Naive B cell (primary cell): ENCODE results near the gene ZBTB49. TPM values are rescaled to one million over a fixed set of nuclear protein-coding genes. Genes with fewer than 3 reads are reported as not detected.

Experiments
- ATAC-seq, 2 donors: fragments of 150-1000 bp; cut with Tn5 transposase; 2 replicates each; pipeline ENCODE4 v1.10.0; 2021; ENCODE audit warnings: low read depth in 2 of 2, mild to moderate bottlenecking in 2 of 2, moderate library complexity in 2 of 2
- DNase-seq: peaks from one replicate; pipeline ENCODE4 v3.0.0; 2022
- H3K27ac Mint-ChIP-seq, 6 donors: one replicate each; pipeline ENCODE4 v1.8.0; 2020 to 2022; ENCODE audit warnings: mild to moderate bottlenecking in 6 of 6, mixed read lengths in 6 of 6, moderate library complexity in 5 of 6, inconsistent platforms in 2 of 6
- H3K27me3 Mint-ChIP-seq, 3 donors: one replicate each; pipeline ENCODE4 v1.8.0; 2021 to 2022; ENCODE audit warnings: mixed read lengths in 3 of 3, mild to moderate bottlenecking in 1 of 3
- H3K36me3 Mint-ChIP-seq, 2 donors: one replicate each; pipeline ENCODE4 v1.8.0; 2020 to 2022; ENCODE audit warnings: mixed read lengths in 2 of 2, inconsistent platforms in 1 of 2, mild to moderate bottlenecking in 1 of 2
- H3K4me1 Mint-ChIP-seq, 3 donors: one replicate each; pipeline ENCODE4 v1.8.0; 2020 to 2022; ENCODE audit warnings: mixed read lengths in 3 of 3, inconsistent platforms in 1 of 3, mild to moderate bottlenecking in 1 of 3, moderate library complexity in 1 of 3
- H3K4me3 Mint-ChIP-seq, 8 donors: one replicate each; pipeline ENCODE4 v1.8.0; 2020 to 2022; ENCODE audit warnings: mild to moderate bottlenecking in 8 of 8, mixed read lengths in 8 of 8, moderate library complexity in 8 of 8, inconsistent platforms in 2 of 8
- H3K9me3 Mint-ChIP-seq, 7 donors: one replicate each; pipeline ENCODE4 v1.8.0; 2020 to 2022; ENCODE audit warnings: mixed read lengths in 7 of 7, mild to moderate bottlenecking in 5 of 7, inconsistent platforms in 2 of 7, moderate library complexity in 1 of 7
- polyA plus RNA-seq, 6 donors: library from polyadenylated mRNA; unstranded; fragments of 300-500 nt; fragmentation: Illumina TruSeq; gene quantifications; one replicate each; pipeline ENCODE4 v1.2.3, GENCODE V29; 2021; ENCODE audit warnings: low read depth in 6 of 6

ZBTB49 gene
- polyA plus RNA-seq, 6 donors from 2014 or later = 3.3 to 10.6 (median 4.8) TPM

- ATAC-seq = peak; percentile 74 to 85
Measured at GRCh38 chr4:4260185-4260751, 29.8 kb upstream of the ZBTB49 start.

GRCh38 chr4:4267981-4268380 is 22.1 kb upstream of the ZBTB49 start:
- no peak for ATAC-seq
- no peak for DNase-seq
- no peaks in the 10 kb centered on the region for H3K4me1 Mint-ChIP-seq
- no peaks in the 10 kb centered on the region for H3K9me3 Mint-ChIP-seq
- H3K4me3 Mint-ChIP-seq = no peak overlapping the region
- no peak overlapping the region for H3K27ac Mint-ChIP-seq
- no peaks in the 10 kb centered on the region for H3K27me3 Mint-ChIP-seq
- H3K36me3 Mint-ChIP-seq = peaks cover 9 to 19% of the 10 kb centered on the region in 2 donors

More at GRCh38 chr4:4260185-4260751, 29.8 kb upstream of the ZBTB49 start:
- Mint-ChIP-seq H3K4me1 (no peaks in the 10 kb centered on the region), H3K4me3 (no peak overlapping the region), H3K27ac (no peak overlapping the region), H3K27me3 (peaks cover 0 to 10% (median 3%) of the 10 kb centered on the region in 3 donors), H3K36me3 (no peaks in the 10 kb centered on the region), H3K9me3 (peaks cover 0 to 3% (median 0%) of the 10 kb centered on the region in 7 donors)
- peak; percentile 18 for DNase-seq

GRCh38 chr4:4268776-4269175 is 21.3 kb upstream of the ZBTB49 start:
- Mint-ChIP-seq H3K36me3 (peaks cover 9 to 19% of the 10 kb centered on the region in 2 donors), H3K9me3 (no peaks in the 10 kb centered on the region), H3K4me1 (no peaks in the 10 kb centered on the region), H3K27me3 (no peaks in the 10 kb centered on the region), H3K27ac (no peak overlapping the region), H3K4me3 (no peak overlapping the region)
- no peak for DNase-seq
- ATAC-seq = no peak

GRCh38 chr4:4269331-4269731 is 20.7 kb upstream of the ZBTB49 start:
- H3K4me1 Mint-ChIP-seq = no peaks in the 10 kb centered on the region
- H3K27ac Mint-ChIP-seq = peak overlapping the region in 1 of 6 donors; percentile 78
- H3K27me3 Mint-ChIP-seq = no peaks in the 10 kb centered on the region
- H3K36me3 Mint-ChIP-seq = peaks cover 14 to 21% of the 10 kb centered on the region in 2 donors
- no peak overlapping the region for H3K4me3 Mint-ChIP-seq
- DNase-seq = no peak
- no peaks in the 10 kb centered on the region for H3K9me3 Mint-ChIP-seq
- no peak for ATAC-seq

GRCh38 chr4:4269856-4270255 is 20.2 kb upstream of the ZBTB49 start:
- Mint-ChIP-seq H3K36me3 (peaks cover 20 to 27% of the 10 kb centered on the region in 2 donors), H3K27me3 (no peaks in the 10 kb centered on the region), H3K9me3 (no peaks in the 10 kb centered on the region), H3K4me3 (no peak overlapping the region), H3K27ac (no peak overlapping the region), H3K4me1 (no peaks in the 10 kb centered on the region)
- no peak for DNase-seq
- ATAC-seq = no peak

GRCh38 chr4:4270529-4270928 is 19.5 kb upstream of the ZBTB49 start:
- H3K36me3 Mint-ChIP-seq = peaks cover 20 to 29% of the 10 kb centered on the region in 2 donors
- ATAC-seq = no peak
- no peak overlapping the region for H3K4me3 Mint-ChIP-seq
- no peaks in the 10 kb centered on the region for H3K27me3 Mint-ChIP-seq
- DNase-seq = no peak
- no peaks in the 10 kb centered on the region for H3K4me1 Mint-ChIP-seq
- H3K27ac Mint-ChIP-seq = no peak overlapping the region
- H3K9me3 Mint-ChIP-seq = no peaks in the 10 kb centered on the region

GRCh38 chr4:4271912-4272311 is 18.1 kb upstream of the ZBTB49 start:
- Mint-ChIP-seq H3K27ac (no peak overlapping the region), H3K27me3 (no peaks in the 10 kb centered on the region), H3K9me3 (no peaks in the 10 kb centered on the region), H3K4me1 (no peaks in the 10 kb centered on the region), H3K36me3 (peaks cover 20 to 29% of the 10 kb centered on the region in 2 donors), H3K4me3 (no peak overlapping the region)
- DNase-seq = no peak
- ATAC-seq = no peak

GRCh38 chr4:4274226-4274625 is 15.8 kb upstream of the ZBTB49 start:
- peak overlapping the region in 1 of 8 donors; percentile 41 for H3K4me3 Mint-ChIP-seq
- ATAC-seq (no peak), DNase-seq (no peak)
- H3K36me3 Mint-ChIP-seq = peaks cover 22 to 35% of the 10 kb centered on the region in 2 donors
- H3K9me3 Mint-ChIP-seq = no peaks in the 10 kb centered on the region
- H3K27me3 Mint-ChIP-seq = no peaks in the 10 kb centered on the region
- H3K27ac Mint-ChIP-seq = peak overlapping the region in 2 of 6 donors; percentile 76 to 79
- no peaks in the 10 kb centered on the region for H3K4me1 Mint-ChIP-seq

- no peaks in the 10 kb centered on the region for H3K27me3 Mint-ChIP-seq
- H3K36me3 Mint-ChIP-seq = peaks cover 29 to 37% of the 10 kb centered on the region in 2 donors
- no peak overlapping the region for H3K27ac Mint-ChIP-seq
- ATAC-seq (no peak), DNase-seq (no peak)
- H3K4me1 Mint-ChIP-seq = no peaks in the 10 kb centered on the region
- H3K9me3 Mint-ChIP-seq = no peaks in the 10 kb centered on the region
- no peak overlapping the region for H3K4me3 Mint-ChIP-seq
Measured at GRCh38 chr4:4277531-4277930, 12.5 kb upstream of the ZBTB49 start.

- DNase-seq (no peak), ATAC-seq (no peak)
- Mint-ChIP-seq H3K27ac (no peak overlapping the region), H3K4me3 (no peak overlapping the region), H3K9me3 (no peaks in the 10 kb centered on the region), H3K27me3 (no peaks in the 10 kb centered on the region), H3K36me3 (peaks cover 40 to 42% of the 10 kb centered on the region in 2 donors), H3K4me1 (peaks cover 0 to 7% (median 7%) of the 10 kb centered on the region in 3 donors)
Measured at GRCh38 chr4:4281787-4282186, 8.3 kb upstream of the ZBTB49 start.

- no peak for ATAC-seq
- Mint-ChIP-seq H3K36me3 (peaks cover 26 to 38% of the 10 kb centered on the region in 2 donors), H3K27ac (no peak overlapping the region), H3K27me3 (no peaks in the 10 kb centered on the region), H3K4me1 (peaks cover 26 to 37% (median 26%) of the 10 kb centered on the region in 3 donors), H3K9me3 (no peaks in the 10 kb centered on the region), H3K4me3 (peak overlapping the region in 1 of 8 donors; percentile 68)
- DNase-seq = no peak
Measured at GRCh38 chr4:4284827-4285618, 5.0 kb upstream of the ZBTB49 start.

GRCh38 chr4:4288098-4288497 is 2.0 kb upstream of the ZBTB49 start:
- peaks cover 10 to 17% of the 10 kb centered on the region in 2 donors for H3K36me3 Mint-ChIP-seq
- no peaks in the 10 kb centered on the region for H3K27me3 Mint-ChIP-seq
- peaks cover 38 to 51% (median 43%) of the 10 kb centered on the region in 3 donors for H3K4me1 Mint-ChIP-seq
- peak overlapping the region in 2 of 6 donors; percentile 47 to 48 for H3K27ac Mint-ChIP-seq
- no peak for ATAC-seq
- no peak for DNase-seq
- peak overlapping the region in 6 of 8 donors; percentile 3 to 99 (median 46) for H3K4me3 Mint-ChIP-seq
- H3K9me3 Mint-ChIP-seq = peaks cover 0 to 2% (median 0%) of the 10 kb centered on the region in 7 donors

- Mint-ChIP-seq H3K27me3 (no peaks in the 10 kb centered on the region), H3K4me1 (peaks cover 38 to 55% (median 47%) of the 10 kb centered on the region in 3 donors), H3K36me3 (peaks cover 10 to 13% of the 10 kb centered on the region in 2 donors), H3K9me3 (peaks cover 0 to 2% (median 0%) of the 10 kb centered on the region in 7 donors), H3K4me3 (peak overlapping the region; percentile 96 to 99 (median 98)), H3K27ac (peak overlapping the region in 3 of 6 donors; percentile 24 to 90 (median 80))
- DNase-seq (no peak), ATAC-seq (no peak)
Measured at GRCh38 chr4:4289055-4289454, 996 bp upstream of the ZBTB49 start.

GRCh38 chr4:4289597-4289940 is 482 bp upstream of the ZBTB49 start:
- Mint-ChIP-seq H3K27ac (peak overlapping the region; percentile 90 to 97 (median 96)), H3K36me3 (peaks cover 10 to 11% of the 10 kb centered on the region in 2 donors), H3K4me1 (peaks cover 39 to 55% (median 47%) of the 10 kb centered on the region in 3 donors), H3K4me3 (peak overlapping the region; percentile 96 to 99 (median 98)), H3K27me3 (no peaks in the 10 kb centered on the region), H3K9me3 (peaks cover 0 to 2% (median 0%) of the 10 kb centered on the region in 7 donors)
- peak; percentile 2 to 4 for ATAC-seq
- no peak for DNase-seq
